ENCODE results near the gene TMX1. TPM values are rescaled to one million over a fixed set of nuclear protein-coding genes. Genes with fewer than 3 reads are reported as not detected.

Gene TMX1
- total RNA-seq, 1 donor from 2014 or later: 19.8 TPM

DNA sequence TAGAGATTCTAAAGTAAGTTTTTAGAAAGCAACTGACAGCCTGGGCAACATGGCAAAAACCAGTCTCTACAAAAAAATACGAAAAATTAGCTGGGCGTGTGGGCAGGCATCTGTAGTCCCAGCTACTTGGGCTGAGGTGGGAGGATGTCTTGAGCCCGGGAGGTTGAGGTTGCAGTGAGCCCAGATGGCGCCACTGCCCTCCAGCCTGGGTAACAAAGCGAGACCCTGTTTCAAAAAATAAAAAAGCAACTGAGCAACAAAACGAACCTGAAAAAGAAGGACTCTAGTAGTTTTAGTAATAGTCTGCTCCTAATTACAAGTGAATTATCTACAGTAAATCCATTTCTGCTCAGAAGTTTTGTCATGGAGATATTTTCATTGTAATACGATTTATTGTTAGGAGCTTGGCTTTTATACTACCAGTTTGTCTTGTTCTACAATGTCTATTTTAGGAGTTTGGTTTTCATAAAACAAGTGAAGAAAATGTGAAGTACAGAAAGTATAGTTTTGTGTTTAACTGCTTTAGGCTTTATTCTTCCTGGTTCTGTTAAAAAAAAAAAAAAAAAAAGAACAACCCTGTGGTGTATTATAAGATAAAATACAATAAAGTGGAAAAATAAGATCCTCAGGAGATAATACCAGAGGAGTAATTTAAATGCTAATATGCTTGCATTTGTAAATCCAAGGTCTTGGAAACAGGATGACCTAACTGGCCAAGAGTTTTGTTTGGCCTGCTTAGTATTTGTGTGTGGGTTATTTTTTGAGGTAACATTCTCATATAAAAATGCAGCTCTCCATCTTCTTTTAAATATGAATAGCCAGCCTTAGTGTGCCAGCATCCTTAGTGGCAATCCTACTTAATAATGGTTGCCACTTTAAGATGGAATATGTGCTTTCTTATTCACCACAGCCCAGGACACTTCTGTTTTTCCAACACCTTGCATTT, 2.8 kb downstream of the TMX1 start:
- Histone ChIP-seq H3K27me3 (ENCODE audit: control insufficient read depth in 3 of 3, insufficient read depth in 3 of 3, low read length in 3 of 3) (no peaks in the 10 kb centered on the region), H3K27ac (ENCODE audit: low read depth, low read length) (no peak overlapping the region), H3K4me1 (ENCODE audit: control insufficient read depth in 3 of 3, insufficient read depth in 3 of 3, low read length in 3 of 3) (peaks cover 0 to 4% (median 3%) of the 10 kb centered on the region in 3 donors), H3K4me3 (ENCODE audit: low read length in 3 of 3) (no peak overlapping the region), H3K9me3 (ENCODE audit: control insufficient read depth in 3 of 3, low read length in 3 of 3) (no peaks in the 10 kb centered on the region), H3K9ac (ENCODE audit: low read depth in 1 of 3, low read length in 3 of 3) (no peak overlapping the region), H3K36me3 (ENCODE audit: control insufficient read depth in 3 of 3, insufficient read depth in 3 of 3, low read length in 3 of 3) (peaks cover 3 to 17% (median 5%) of the 10 kb centered on the region in 3 donors)

GRCh38 chr14:51244591-51244990, 4.5 kb downstream of the TMX1 start:
- Histone ChIP-seq H3K4me1 (ENCODE audit: control insufficient read depth in 3 of 3, insufficient read depth in 3 of 3, low read length in 3 of 3) (peaks cover 0 to 4% (median 3%) of the 10 kb centered on the region in 3 donors), H3K4me3 (ENCODE audit: low read length in 3 of 3) (no peak overlapping the region), H3K9ac (ENCODE audit: low read depth in 1 of 3, low read length in 3 of 3) (no peak overlapping the region), H3K27ac (ENCODE audit: low read depth, low read length) (no peak overlapping the region), H3K36me3 (ENCODE audit: control insufficient read depth in 3 of 3, insufficient read depth in 3 of 3, low read length in 3 of 3) (peaks cover 7 to 30% (median 10%) of the 10 kb centered on the region in 3 donors), H3K9me3 (ENCODE audit: control insufficient read depth in 3 of 3, low read length in 3 of 3) (no peaks in the 10 kb centered on the region), H3K27me3 (ENCODE audit: control insufficient read depth in 3 of 3, insufficient read depth in 3 of 3, low read length in 3 of 3) (no peaks in the 10 kb centered on the region)

GRCh38 chr14:51246032-51246431, 6.0 kb downstream of the TMX1 start:
- no peak overlapping the region for H3K9ac ChIP-seq (ENCODE audit: low read depth in 1 of 3, low read length in 3 of 3)
- H3K27me3 ChIP-seq (ENCODE audit: control insufficient read depth in 3 of 3, insufficient read depth in 3 of 3, low read length in 3 of 3): no peaks in the 10 kb centered on the region
- H3K36me3 ChIP-seq (ENCODE audit: control insufficient read depth in 3 of 3, insufficient read depth in 3 of 3, low read length in 3 of 3): peaks cover 4 to 37% (median 11%) of the 10 kb centered on the region in 3 donors
- H3K4me3 ChIP-seq (ENCODE audit: low read length in 3 of 3): no peak overlapping the region
- H3K4me1 ChIP-seq (ENCODE audit: control insufficient read depth in 3 of 3, insufficient read depth in 3 of 3, low read length in 3 of 3): peaks cover 0 to 3% (median 0%) of the 10 kb centered on the region in 3 donors
- no peaks in the 10 kb centered on the region for H3K9me3 ChIP-seq (ENCODE audit: control insufficient read depth in 3 of 3, low read length in 3 of 3)
- H3K27ac ChIP-seq (ENCODE audit: low read depth, low read length): no peak overlapping the region

DNA sequence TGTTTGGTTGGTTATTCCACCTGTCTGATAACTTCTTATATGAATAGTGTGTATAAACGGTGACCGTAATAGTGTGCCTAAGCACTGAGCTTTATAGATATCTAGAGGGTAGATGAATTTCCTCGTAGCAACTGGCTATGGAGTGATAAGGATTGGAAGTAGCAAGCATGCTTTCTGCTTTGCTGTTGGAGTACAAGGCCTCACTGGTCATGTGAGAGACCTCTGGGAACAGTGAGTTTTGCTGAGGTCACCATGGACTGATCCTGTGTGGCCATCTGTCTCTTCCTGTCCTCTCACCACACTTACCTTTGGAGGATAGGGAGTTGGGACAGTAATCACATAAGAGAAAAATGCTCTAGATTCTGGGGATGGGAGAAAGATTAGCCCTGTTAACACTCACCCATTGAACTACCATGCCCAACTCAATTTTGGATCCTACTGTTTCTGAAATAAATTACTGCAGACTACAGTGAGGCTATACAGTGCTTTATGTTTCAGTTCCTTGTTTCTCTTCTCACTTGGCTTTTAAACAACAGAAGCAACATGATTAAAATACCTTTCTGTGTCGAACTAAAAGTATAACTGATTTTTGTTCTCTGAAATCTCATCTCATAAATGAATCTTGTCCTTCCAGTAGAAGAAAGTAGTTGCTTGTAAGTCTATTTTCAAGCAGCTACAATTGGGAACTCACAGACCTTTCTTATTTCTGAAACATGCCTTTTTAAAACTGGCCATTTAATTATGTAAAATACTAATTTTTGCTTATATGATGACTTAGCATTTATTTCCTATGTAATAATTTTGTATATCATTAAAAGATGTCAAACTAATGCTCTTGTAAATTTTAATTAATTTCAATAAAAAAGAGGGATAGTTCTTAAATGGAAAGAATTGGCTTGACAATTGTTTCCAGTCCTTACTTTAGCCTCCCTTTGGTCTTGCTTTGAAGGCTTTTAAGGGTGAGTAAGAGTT, 8.3 kb downstream of the TMX1 start:
- H3K27me3 ChIP-seq (ENCODE audit: control insufficient read depth in 3 of 3, insufficient read depth in 3 of 3, low read length in 3 of 3): no peaks in the 10 kb centered on the region
- no peaks in the 10 kb centered on the region for H3K4me1 ChIP-seq (ENCODE audit: control insufficient read depth in 3 of 3, insufficient read depth in 3 of 3, low read length in 3 of 3)
- H3K4me3 ChIP-seq (ENCODE audit: low read length in 3 of 3): no peak overlapping the region
- no peak overlapping the region for H3K9ac ChIP-seq (ENCODE audit: low read depth in 1 of 3, low read length in 3 of 3)
- H3K36me3 ChIP-seq (ENCODE audit: control insufficient read depth in 3 of 3, insufficient read depth in 3 of 3, low read length in 3 of 3): peaks cover 8 to 48% (median 22%) of the 10 kb centered on the region in 3 donors
- no peak overlapping the region for H3K27ac ChIP-seq (ENCODE audit: low read depth, low read length)
- no peaks in the 10 kb centered on the region for H3K9me3 ChIP-seq (ENCODE audit: control insufficient read depth in 3 of 3, low read length in 3 of 3)

DNA sequence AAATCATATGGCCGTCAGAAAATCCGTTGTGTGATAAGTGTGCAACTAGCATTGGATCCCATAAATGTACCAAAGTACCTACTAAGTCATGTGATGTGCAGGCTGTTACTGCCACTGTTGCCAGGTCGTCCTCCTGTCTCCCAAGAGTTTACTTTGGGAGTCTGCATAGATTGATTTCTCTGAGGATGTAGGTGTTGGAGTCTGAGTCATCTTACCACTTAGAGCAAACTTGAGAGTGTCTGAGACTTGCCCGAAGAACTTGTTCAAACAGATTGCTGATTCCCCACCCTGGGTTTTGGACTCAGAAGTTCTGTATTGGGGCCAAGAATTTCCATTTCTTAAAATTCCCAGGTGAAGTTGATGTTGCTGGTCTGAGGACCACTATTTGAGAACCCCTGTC, 11.4 kb downstream of the TMX1 start:
- no peaks in the 10 kb centered on the region for H3K27me3 ChIP-seq (ENCODE audit: control insufficient read depth in 3 of 3, insufficient read depth in 3 of 3, low read length in 3 of 3)
- H3K4me3 ChIP-seq (ENCODE audit: low read length in 3 of 3): no peak overlapping the region
- H3K9ac ChIP-seq (ENCODE audit: low read depth in 1 of 3, low read length in 3 of 3): no peak overlapping the region
- peaks cover 9 to 35% (median 25%) of the 10 kb centered on the region in 3 donors for H3K36me3 ChIP-seq (ENCODE audit: control insufficient read depth in 3 of 3, insufficient read depth in 3 of 3, low read length in 3 of 3)
- no peak overlapping the region for H3K27ac ChIP-seq (ENCODE audit: low read depth, low read length)
- no peaks in the 10 kb centered on the region for H3K4me1 ChIP-seq (ENCODE audit: control insufficient read depth in 3 of 3, insufficient read depth in 3 of 3, low read length in 3 of 3)
- H3K9me3 ChIP-seq (ENCODE audit: control insufficient read depth in 3 of 3, low read length in 3 of 3): no peaks in the 10 kb centered on the region

GRCh38 chr14:51253880-51254279, 13.8 kb downstream of the TMX1 start:
- Histone ChIP-seq H3K27me3 (ENCODE audit: control insufficient read depth in 3 of 3, insufficient read depth in 3 of 3, low read length in 3 of 3) (no peaks in the 10 kb centered on the region), H3K4me1 (ENCODE audit: control insufficient read depth in 3 of 3, insufficient read depth in 3 of 3, low read length in 3 of 3) (no peaks in the 10 kb centered on the region), H3K9ac (ENCODE audit: low read depth in 1 of 3, low read length in 3 of 3) (no peak overlapping the region), H3K27ac (ENCODE audit: low read depth, low read length) (no peak overlapping the region), H3K36me3 (ENCODE audit: control insufficient read depth in 3 of 3, insufficient read depth in 3 of 3, low read length in 3 of 3) (peaks cover 5 to 26% (median 14%) of the 10 kb centered on the region in 3 donors), H3K4me3 (ENCODE audit: low read length in 3 of 3) (no peak overlapping the region), H3K9me3 (ENCODE audit: control insufficient read depth in 3 of 3, low read length in 3 of 3) (peaks cover 0 to 2% (median 0%) of the 10 kb centered on the region in 3 donors)

DNA sequence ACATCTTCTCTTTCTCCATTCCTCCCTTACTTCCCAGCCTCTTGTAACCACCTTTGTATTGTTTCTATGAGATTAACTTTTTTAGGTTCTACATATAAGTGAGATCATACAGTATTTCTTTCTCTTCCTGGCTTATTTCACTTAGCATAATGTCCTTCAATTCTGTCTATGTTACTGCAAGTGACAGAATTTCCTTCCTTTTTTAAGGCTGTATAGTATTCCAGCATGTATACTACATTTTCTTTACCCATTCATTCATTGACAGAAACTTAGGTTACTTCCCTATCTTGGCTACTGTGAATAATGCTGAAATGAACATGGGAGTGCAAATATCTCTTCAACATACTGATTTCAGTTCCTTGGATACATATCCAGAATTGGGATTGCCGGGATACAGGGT, 18.2 kb downstream of the TMX1 start:
- Histone ChIP-seq H3K9me3 (ENCODE audit: control insufficient read depth in 3 of 3, low read length in 3 of 3) (peaks cover 0 to 2% (median 0%) of the 10 kb centered on the region in 3 donors), H3K9ac (ENCODE audit: low read depth in 1 of 3, low read length in 3 of 3) (no peak overlapping the region), H3K4me3 (ENCODE audit: low read length in 3 of 3) (no peak overlapping the region), H3K4me1 (ENCODE audit: control insufficient read depth in 3 of 3, insufficient read depth in 3 of 3, low read length in 3 of 3) (no peaks in the 10 kb centered on the region), H3K27ac (ENCODE audit: low read depth, low read length) (no peak overlapping the region), H3K36me3 (ENCODE audit: control insufficient read depth in 3 of 3, insufficient read depth in 3 of 3, low read length in 3 of 3) (peaks cover 2 to 4% (median 2%) of the 10 kb centered on the region in 3 donors), H3K27me3 (ENCODE audit: control insufficient read depth in 3 of 3, insufficient read depth in 3 of 3, low read length in 3 of 3) (no peaks in the 10 kb centered on the region)

DNA sequence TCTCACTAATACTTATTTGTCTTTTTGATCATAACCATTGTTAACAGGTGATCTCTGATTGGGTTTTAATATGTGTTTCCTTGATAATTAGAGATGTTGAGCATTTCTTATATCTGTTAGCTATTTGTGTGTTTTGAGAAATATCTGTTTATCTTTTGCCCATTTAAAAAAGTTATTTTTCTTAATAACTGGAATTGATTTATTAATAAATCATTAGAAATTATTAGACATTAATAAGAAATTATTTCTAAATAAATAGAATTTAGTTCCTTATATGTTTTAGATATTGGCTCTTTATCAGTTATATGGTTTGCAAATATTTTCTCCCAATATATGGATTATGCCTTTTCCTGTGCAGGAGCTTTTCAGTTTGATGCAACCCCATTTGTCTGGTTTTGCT, 18.7 kb downstream of the TMX1 start:
- Histone ChIP-seq H3K4me3 (ENCODE audit: low read length in 3 of 3) (no peak overlapping the region), H3K27me3 (ENCODE audit: control insufficient read depth in 3 of 3, insufficient read depth in 3 of 3, low read length in 3 of 3) (no peaks in the 10 kb centered on the region), H3K9ac (ENCODE audit: low read depth in 1 of 3, low read length in 3 of 3) (no peak overlapping the region), H3K27ac (ENCODE audit: low read depth, low read length) (no peak overlapping the region), H3K4me1 (ENCODE audit: control insufficient read depth in 3 of 3, insufficient read depth in 3 of 3, low read length in 3 of 3) (no peaks in the 10 kb centered on the region), H3K36me3 (ENCODE audit: control insufficient read depth in 3 of 3, insufficient read depth in 3 of 3, low read length in 3 of 3) (peaks cover 0 to 4% (median 2%) of the 10 kb centered on the region in 3 donors), H3K9me3 (ENCODE audit: control insufficient read depth in 3 of 3, low read length in 3 of 3) (peaks cover 0 to 2% (median 0%) of the 10 kb centered on the region in 3 donors)

DNA sequence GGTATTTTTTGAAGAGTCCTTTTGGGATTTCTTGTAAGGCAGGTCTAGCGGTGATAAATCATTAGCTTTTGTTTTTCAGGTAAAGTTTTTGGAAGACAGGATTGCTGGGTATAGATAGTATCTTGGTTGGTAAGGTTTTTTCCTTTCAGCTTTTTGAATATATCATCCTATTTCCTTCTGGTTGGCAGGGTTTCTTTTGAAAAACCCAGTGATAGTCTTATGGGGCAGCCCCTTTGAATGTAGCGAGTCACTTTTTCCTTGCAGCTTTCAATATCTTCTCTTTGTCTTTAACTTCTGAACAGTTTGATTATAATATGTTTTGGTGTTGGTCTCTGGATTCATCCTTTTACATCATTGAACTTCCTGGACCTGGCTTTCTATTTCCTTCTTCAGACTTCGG, 20.2 kb downstream of the TMX1 start:
- peaks cover 0 to 4% (median 2%) of the 10 kb centered on the region in 3 donors for H3K36me3 ChIP-seq (ENCODE audit: control insufficient read depth in 3 of 3, insufficient read depth in 3 of 3, low read length in 3 of 3)
- H3K4me3 ChIP-seq (ENCODE audit: low read length in 3 of 3): no peak overlapping the region
- no peak overlapping the region for H3K9ac ChIP-seq (ENCODE audit: low read depth in 1 of 3, low read length in 3 of 3)
- no peak overlapping the region for H3K27ac ChIP-seq (ENCODE audit: low read depth, low read length)
- H3K9me3 ChIP-seq (ENCODE audit: control insufficient read depth in 3 of 3, low read length in 3 of 3): peaks cover 0 to 2% (median 0%) of the 10 kb centered on the region in 3 donors
- H3K4me1 ChIP-seq (ENCODE audit: control insufficient read depth in 3 of 3, insufficient read depth in 3 of 3, low read length in 3 of 3): no peaks in the 10 kb centered on the region
- no peaks in the 10 kb centered on the region for H3K27me3 ChIP-seq (ENCODE audit: control insufficient read depth in 3 of 3, insufficient read depth in 3 of 3, low read length in 3 of 3)
